SU-DHL-6 (cell line): ENCODE data around the gene LRRC14B.
"Not testable (repeated sequence)": the region's sequence is repeated elsewhere in the genome, so short reads cannot be mapped to it uniquely, and the experiment has no call there.

Source experiments
- H2AFZ ChIP-seq: fragments of 200-600 bp; sonication (generic); 2 replicates; pipeline ENCODE4 v1.6.1; 2014; ENCODE audit warnings: low read depth, mild to moderate bottlenecking, moderate library complexity, mixed read lengths, antibody characterized with exemption, low read length; ENCODE audit not compliant: severe bottlenecking
- H3F3A ChIP-seq: fragments of 200-600 bp; shearing (Covaris generic); 2 replicates; pipeline ENCODE4 v1.6.0; 2016; ENCODE audit warnings: antibody characterized with exemption, mild to moderate bottlenecking; ENCODE audit not compliant: insufficient read depth
- H3K27ac ChIP-seq: fragments of 200-600 bp; sonication (generic); 2 replicates; pipeline ENCODE4 v1.5.1; 2016; ENCODE audit warnings: low read depth, mild to moderate bottlenecking, low read length, moderate library complexity, mixed read lengths
- H3K27me3 ChIP-seq: fragments of 200-600 bp; sonication (generic), shearing (Covaris generic); 2 replicates; pipeline ENCODE4 v1.6.0; 2014; ENCODE audit warnings: mild to moderate bottlenecking, low read length
- H3K36me3 ChIP-seq: fragments of 200-600 bp; sonication (generic); 2 replicates; pipeline ENCODE4 v1.6.1; 2014; ENCODE audit warnings: mild to moderate bottlenecking, low read length, mixed read lengths
- H3K4me2 ChIP-seq: fragments of 300-600, 200-600 bp; shearing (Covaris generic), sonication (generic); 2 replicates; pipeline ENCODE4 v1.6.0; 2014; ENCODE audit warnings: low read length, low read depth, mild to moderate bottlenecking; ENCODE audit not compliant: poor library complexity, severe bottlenecking
- H3K4me3 ChIP-seq: fragments of 200-600 bp; sonication (generic); 2 replicates; pipeline ENCODE4 v1.5.1; 2014; ENCODE audit warnings: antibody characterized with exemption, low read length, mild to moderate bottlenecking, mixed read lengths; ENCODE audit not compliant: insufficient read depth, poor library complexity, severe bottlenecking
- H3K79me2 ChIP-seq: fragments of 200-600 bp; sonication (generic); 2 replicates; pipeline ENCODE4 v1.6.1; 2014; ENCODE audit warnings: mild to moderate bottlenecking, low read length, moderate library complexity; ENCODE audit not compliant: insufficient read depth
- H3K9ac ChIP-seq: fragments of 200-600 bp; sonication (generic); 2 replicates; pipeline ENCODE4 v1.7.0; 2014; ENCODE audit warnings: mild to moderate bottlenecking, low read length
- H3K9me2 ChIP-seq: fragments of 200-600 bp; sonication (generic); replicated peaks from 2 replicates; pipeline ENCODE4 v1.6.1; 2014; ENCODE audit warnings: low read length; ENCODE audit not compliant: insufficient read depth
- H3K9me3 ChIP-seq: fragments of 200-600 bp; sonication (generic); 2 replicates; pipeline ENCODE4 v1.6.1; 2014; ENCODE audit warnings: low read length, mixed read lengths; ENCODE audit not compliant: insufficient read depth
- H4K20me1 ChIP-seq: fragments of 200-600 bp; sonication (generic); 2 replicates; pipeline ENCODE4 v1.6.1; 2014; ENCODE audit warnings: low read depth, mild to moderate bottlenecking, antibody characterized with exemption, low read length, moderate library complexity, mixed read lengths
- EZH2phosphoT487 ChIP-seq: fragments of 200-600 bp; sonication (generic), shearing (Covaris generic); conservative IDR thresholded peaks from 2 replicates; pipeline ENCODE4 v1.6.1; 2018; ENCODE audit warnings: mild to moderate bottlenecking, antibody characterized with exemption, low read length, moderate library complexity, mixed read lengths
- TF ChIP-seq, protein P1 (sequence below): fragments of 200-600 bp; sonication (generic); IDR thresholded peaks from one replicate; pipeline ENCODE4 v1.5.1; 2017; ENCODE audit warnings: antibody characterized with exemption, mild to moderate bottlenecking, low read length, moderate library complexity; ENCODE audit not compliant: insufficient read depth, poor library complexity, severe bottlenecking

The LRRC14B gene

DNA sequence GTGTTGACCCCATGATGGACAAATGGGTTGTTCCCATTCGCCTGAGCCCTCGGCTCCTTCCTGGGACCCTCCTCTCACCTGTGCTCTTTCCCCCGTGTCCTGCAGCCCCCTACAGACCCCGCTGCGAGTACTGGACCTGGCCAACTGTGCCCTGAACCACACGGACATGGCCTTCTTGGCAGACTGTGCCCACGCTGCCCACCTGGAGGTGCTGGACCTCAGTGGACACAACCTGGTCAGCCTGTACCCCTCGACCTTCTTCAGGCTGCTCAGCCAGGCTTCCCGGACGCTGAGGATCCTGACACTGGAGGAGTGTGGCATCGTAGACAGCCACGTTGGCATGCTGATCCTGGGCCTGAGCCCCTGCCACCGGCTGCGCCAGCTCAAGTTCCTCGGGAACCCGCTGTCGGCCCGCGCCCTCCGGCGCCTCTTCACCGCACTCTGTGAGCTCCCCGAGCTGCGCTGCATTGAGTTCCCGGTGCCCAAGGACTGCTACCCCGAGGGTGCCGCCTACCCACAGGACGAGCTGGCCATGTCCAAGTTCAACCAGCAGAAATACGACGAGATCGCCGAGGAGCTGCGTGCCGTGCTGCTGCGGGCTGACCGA, 3.4 kb downstream of the LRRC14B start:
- no peak overlapping the region for H3K27ac ChIP-seq
- H3K4me3 ChIP-seq, result no peak overlapping the region
- H2AFZ ChIP-seq, result no peak overlapping the region
- no peaks in the 10 kb centered on the region for H3F3A ChIP-seq
- TF ChIP-seq, protein P1, sequence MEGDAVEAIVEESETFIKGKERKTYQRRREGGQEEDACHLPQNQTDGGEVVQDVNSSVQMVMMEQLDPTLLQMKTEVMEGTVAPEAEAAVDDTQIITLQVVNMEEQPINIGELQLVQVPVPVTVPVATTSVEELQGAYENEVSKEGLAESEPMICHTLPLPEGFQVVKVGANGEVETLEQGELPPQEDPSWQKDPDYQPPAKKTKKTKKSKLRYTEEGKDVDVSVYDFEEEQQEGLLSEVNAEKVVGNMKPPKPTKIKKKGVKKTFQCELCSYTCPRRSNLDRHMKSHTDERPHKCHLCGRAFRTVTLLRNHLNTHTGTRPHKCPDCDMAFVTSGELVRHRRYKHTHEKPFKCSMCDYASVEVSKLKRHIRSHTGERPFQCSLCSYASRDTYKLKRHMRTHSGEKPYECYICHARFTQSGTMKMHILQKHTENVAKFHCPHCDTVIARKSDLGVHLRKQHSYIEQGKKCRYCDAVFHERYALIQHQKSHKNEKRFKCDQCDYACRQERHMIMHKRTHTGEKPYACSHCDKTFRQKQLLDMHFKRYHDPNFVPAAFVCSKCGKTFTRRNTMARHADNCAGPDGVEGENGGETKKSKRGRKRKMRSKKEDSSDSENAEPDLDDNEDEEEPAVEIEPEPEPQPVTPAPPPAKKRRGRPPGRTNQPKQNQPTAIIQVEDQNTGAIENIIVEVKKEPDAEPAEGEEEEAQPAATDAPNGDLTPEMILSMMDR, result no peak
- no peak for TF ChIP-seq EZH2phosphoT487
- H3K9ac ChIP-seq, result no peak overlapping the region
- no peaks in the 10 kb centered on the region for H3K27me3 ChIP-seq
- no peaks in the 10 kb centered on the region for H3K9me3 ChIP-seq
- no peaks in the 10 kb centered on the region for H3K36me3 ChIP-seq
- no peaks in the 10 kb centered on the region for H3K9me2 ChIP-seq
- no peak overlapping the region for H3K4me2 ChIP-seq
- no peaks in the 10 kb centered on the region for H3K79me2 ChIP-seq
- H4K20me1 ChIP-seq, result no peaks in the 10 kb centered on the region

DNA sequence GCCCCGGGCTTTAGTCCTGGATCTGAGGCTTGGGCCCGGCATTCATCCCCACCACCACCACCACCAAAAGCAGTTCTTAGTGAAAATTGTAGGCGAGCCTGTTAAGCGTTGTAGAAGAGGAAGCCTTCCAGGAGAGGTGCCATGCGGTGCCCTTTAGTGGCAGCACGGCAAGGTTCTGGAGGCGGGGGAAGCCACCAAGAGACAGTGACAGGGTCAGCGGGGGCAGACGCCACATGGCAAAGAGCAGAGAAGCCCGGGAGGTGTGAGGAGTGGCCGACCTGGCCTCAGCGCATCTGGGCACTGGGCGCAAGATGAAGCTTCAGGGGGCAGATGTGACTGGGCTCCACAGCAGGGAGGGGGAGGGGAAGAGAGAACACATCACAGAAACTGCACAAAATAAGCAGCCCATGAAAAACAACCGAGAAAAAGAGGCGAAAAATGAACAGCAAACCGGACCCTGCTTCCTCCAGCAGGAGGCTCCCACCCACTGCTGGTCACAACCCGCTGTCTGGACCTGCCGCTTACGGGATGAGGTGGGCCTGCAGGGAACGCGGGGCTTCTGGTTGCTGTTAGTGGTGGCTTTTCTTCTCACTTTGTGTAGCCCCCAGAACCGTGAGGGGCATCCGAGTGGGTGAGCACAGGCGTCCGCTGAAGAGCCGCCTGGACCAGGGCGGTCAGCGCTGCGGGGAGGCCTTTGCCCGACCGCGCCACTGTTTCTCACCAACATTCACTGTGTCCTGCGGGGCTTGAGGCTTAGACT, 4.3 kb downstream of the LRRC14B start:
- Histone ChIP-seq H3K79me2 (no peaks in the 10 kb centered on the region), H3F3A (no peaks in the 10 kb centered on the region), H3K9ac (no peak overlapping the region), H3K36me3 (no peaks in the 10 kb centered on the region), H3K27me3 (no peaks in the 10 kb centered on the region), H3K4me3 (no peak overlapping the region), H2AFZ (no peak overlapping the region), H3K9me3 (no peaks in the 10 kb centered on the region), H3K4me2 (no peak overlapping the region), H4K20me1 (no peaks in the 10 kb centered on the region), H3K9me2 (no peaks in the 10 kb centered on the region), H3K27ac (no peak overlapping the region)
- TF ChIP-seq, protein P1, result no peak
- no peak for TF ChIP-seq EZH2phosphoT487

DNA sequence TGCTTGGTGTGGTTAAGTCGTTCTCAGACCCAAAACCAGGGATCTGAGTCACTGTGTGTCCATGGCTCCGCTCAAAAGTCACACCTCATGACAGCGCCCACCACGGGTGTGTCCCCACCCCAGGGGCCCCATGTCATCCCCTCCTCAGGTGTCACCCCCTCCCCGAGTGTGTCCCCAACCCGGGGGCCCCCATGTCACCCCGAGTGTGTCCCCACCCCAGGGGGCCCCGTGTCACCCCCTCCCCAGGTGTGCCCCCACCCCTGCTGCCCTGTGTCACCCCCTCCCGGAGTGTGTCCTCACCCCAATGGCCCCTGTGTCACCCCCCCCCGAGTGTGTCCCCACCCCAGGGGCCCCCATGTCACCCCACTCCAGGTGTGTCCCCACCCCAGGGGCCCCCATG, 5.1 kb downstream of the LRRC14B start:
- TF ChIP-seq EZH2phosphoT487, result no peak
- TF ChIP-seq, protein P1, result no peak
- H3K9ac ChIP-seq, result no peak overlapping the region
- no peak overlapping the region for H3K4me2 ChIP-seq
- no peaks in the 10 kb centered on the region for H3K9me2 ChIP-seq
- H3K79me2 ChIP-seq, result no peaks in the 10 kb centered on the region
- no peaks in the 10 kb centered on the region for H3K9me3 ChIP-seq
- no peak overlapping the region for H2AFZ ChIP-seq
- H3K4me3 ChIP-seq, result no peak overlapping the region
- no peaks in the 10 kb centered on the region for H3F3A ChIP-seq
- no peaks in the 10 kb centered on the region for H4K20me1 ChIP-seq
- H3K36me3 ChIP-seq, result no peaks in the 10 kb centered on the region
- no peaks in the 10 kb centered on the region for H3K27me3 ChIP-seq
- no peak overlapping the region for H3K27ac ChIP-seq

DNA sequence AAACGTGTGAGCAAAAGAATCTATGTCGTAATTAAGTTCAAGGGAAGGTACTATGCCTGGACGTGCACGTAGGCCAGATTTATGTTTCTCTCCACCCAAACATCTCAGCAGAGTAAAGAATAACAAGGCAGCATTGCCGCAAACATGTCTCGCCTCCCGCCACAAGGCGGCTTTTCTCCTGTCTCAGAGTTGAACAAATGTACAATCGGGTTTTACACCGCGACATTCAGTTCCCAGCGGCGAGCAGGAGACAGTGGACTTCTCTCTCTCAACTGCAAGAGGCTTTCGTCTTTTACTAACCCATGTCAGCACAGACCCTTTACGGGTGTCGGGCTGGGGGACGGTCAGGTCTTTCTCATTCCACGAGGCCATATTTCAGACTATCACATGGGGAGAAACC, 5.7 kb downstream of the LRRC14B start:
- H3K4me2 ChIP-seq, H3K27me3 ChIP-seq, H3K79me2 ChIP-seq, H2AFZ ChIP-seq, H3K9ac ChIP-seq, H3K9me2 ChIP-seq, H3K9me3 ChIP-seq, H3K4me3 ChIP-seq, H4K20me1 ChIP-seq, H3K36me3 ChIP-seq, H3K27ac ChIP-seq, H3F3A ChIP-seq: not testable (repeated sequence)
